Measurements from ENCODE around the gene INPP5A.

INPP5A gene

GRCh38 chr10:132599732-132600131 lies 62.1 kb downstream of the INPP5A start:
- TF ChIP-seq ZFP3 (CRISPR knock-in tag; IDR thresholded peaks at IDR 0.05) (no peak), ESRRG (CRISPR knock-in tag; IDR thresholded peaks at IDR 0.05) (no peak), GLIS3 (CRISPR knock-in tag; IDR thresholded peaks at IDR 0.05) (no peak), PPARA (CRISPR knock-in tag; IDR thresholded peaks at IDR 0.05; ENCODE audit: borderline replicate concordance) (no peak), POU6F1 (CRISPR knock-in tag; IDR thresholded peaks at IDR 0.05; ENCODE audit: borderline replicate concordance, low read depth) (no peak), SNAI2 (CRISPR knock-in tag; IDR thresholded peaks at IDR 0.05) (no peak), ARNTL (CRISPR knock-in tag; IDR thresholded peaks at IDR 0.05; ENCODE audit: borderline replicate concordance, low read depth) (no peak), CSDC2 (CRISPR knock-in tag; IDR thresholded peaks at IDR 0.05) (no peak), TSHZ2 (CRISPR knock-in tag; IDR thresholded peaks at IDR 0.05) (no peak)
- TF ChIP-seq, protein P1, sequence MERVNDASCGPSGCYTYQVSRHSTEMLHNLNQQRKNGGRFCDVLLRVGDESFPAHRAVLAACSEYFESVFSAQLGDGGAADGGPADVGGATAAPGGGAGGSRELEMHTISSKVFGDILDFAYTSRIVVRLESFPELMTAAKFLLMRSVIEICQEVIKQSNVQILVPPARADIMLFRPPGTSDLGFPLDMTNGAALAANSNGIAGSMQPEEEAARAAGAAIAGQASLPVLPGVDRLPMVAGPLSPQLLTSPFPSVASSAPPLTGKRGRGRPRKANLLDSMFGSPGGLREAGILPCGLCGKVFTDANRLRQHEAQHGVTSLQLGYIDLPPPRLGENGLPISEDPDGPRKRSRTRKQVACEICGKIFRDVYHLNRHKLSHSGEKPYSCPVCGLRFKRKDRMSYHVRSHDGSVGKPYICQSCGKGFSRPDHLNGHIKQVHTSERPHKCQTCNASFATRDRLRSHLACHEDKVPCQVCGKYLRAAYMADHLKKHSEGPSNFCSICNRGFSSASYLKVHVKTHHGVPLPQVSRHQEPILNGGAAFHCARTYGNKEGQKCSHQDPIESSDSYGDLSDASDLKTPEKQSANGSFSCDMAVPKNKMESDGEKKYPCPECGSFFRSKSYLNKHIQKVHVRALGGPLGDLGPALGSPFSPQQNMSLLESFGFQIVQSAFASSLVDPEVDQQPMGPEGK (CRISPR knock-in tag; IDR thresholded peaks at IDR 0.05; ENCODE audit: borderline replicate concordance) = no peak
- no peak for ATAC-seq

- TF ChIP-seq TSHZ2 (CRISPR knock-in tag; IDR thresholded peaks at IDR 0.05) = no peak
- TF ChIP-seq ARNTL (CRISPR knock-in tag; IDR thresholded peaks at IDR 0.05; ENCODE audit: borderline replicate concordance, low read depth) = no peak
- no peak for TF ChIP-seq CSDC2 (CRISPR knock-in tag; IDR thresholded peaks at IDR 0.05)
- TF ChIP-seq CSRNP3 (CRISPR knock-in tag; IDR thresholded peaks at IDR 0.05) = no peak
- no peak for TF ChIP-seq ESRRG (CRISPR knock-in tag; IDR thresholded peaks at IDR 0.05)
Measured at GRCh38 chr10:132600416-132600815, 62.8 kb downstream of the INPP5A start.

GRCh38 chr10:132601567-132601966 lies 64.0 kb downstream of the INPP5A start:
- ATAC-seq = no peak
- TF ChIP-seq ZFP3 (CRISPR knock-in tag; IDR thresholded peaks at IDR 0.05) = no peak
- TF ChIP-seq, protein P1 (CRISPR knock-in tag; IDR thresholded peaks at IDR 0.05; ENCODE audit: borderline replicate concordance) = no peak
- TF ChIP-seq, protein P2, sequence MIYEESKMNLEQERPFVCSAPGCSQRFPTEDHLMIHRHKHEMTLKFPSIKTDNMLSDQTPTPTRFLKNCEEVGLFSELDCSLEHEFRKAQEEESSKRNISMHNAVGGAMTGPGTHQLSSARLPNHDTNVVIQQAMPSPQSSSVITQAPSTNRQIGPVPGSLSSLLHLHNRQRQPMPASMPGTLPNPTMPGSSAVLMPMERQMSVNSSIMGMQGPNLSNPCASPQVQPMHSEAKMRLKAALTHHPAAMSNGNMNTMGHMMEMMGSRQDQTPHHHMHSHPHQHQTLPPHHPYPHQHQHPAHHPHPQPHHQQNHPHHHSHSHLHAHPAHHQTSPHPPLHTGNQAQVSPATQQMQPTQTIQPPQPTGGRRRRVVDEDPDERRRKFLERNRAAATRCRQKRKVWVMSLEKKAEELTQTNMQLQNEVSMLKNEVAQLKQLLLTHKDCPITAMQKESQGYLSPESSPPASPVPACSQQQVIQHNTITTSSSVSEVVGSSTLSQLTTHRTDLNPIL (CRISPR knock-in tag; IDR thresholded peaks at IDR 0.05; ENCODE audit: low read depth) = no peak
- TF ChIP-seq ZNF70 (CRISPR knock-in tag; IDR thresholded peaks at IDR 0.05) = no peak
- no peak for TF ChIP-seq CSDC2 (CRISPR knock-in tag; IDR thresholded peaks at IDR 0.05)
- TF ChIP-seq ISL1 (CRISPR knock-in tag; IDR thresholded peaks at IDR 0.05) = no peak

More at GRCh38 chr10:132600416-132600815, 62.8 kb downstream of the INPP5A start:
- ATAC-seq = no peak

All from SK-N-SH treated with all-trans-retinoic acid at 6 μM for 48 hours (cell line).